H1 (cell line): ENCODE data around the gene ELOA.

ENCODE experiments used
- BACH1 ChIP-seq: IDR thresholded peaks from 2 replicates; pipeline ENCODE4 v1.6.1; 2012; ENCODE audit warnings: low read length, improper control_type of control experiment
- CHD1 ChIP-seq: IDR thresholded peaks from 2 replicates; pipeline ENCODE4 v1.6.1; 2012; ENCODE audit warnings: low read depth, low read length, improper control_type of control experiment
- EP300 ChIP-seq, 2 experiments: IDR thresholded peaks; 1 replicate in 1 of 2; 2 replicates in 1 of 2; pipeline ENCODE4 v1.6.1; 2011 to 2012; ENCODE audit warnings: low read depth in 2 of 2, low read length in 2 of 2, mild to moderate bottlenecking in 2 of 2, borderline replicate concordance in 1 of 2, inconsistent platforms in 1 of 2, moderate library complexity in 1 of 2
- EZH2 ChIP-seq: fragments of 200-600 bp; sonication (generic); IDR thresholded peaks from 2 replicates; pipeline ENCODE4 v1.7.1; 2012; ENCODE audit warnings: low read depth, mild to moderate bottlenecking, moderate library complexity, low read length, inconsistent platforms; ENCODE audit not compliant: severe bottlenecking
- HDAC2 ChIP-seq, 2 experiments: fragments of 300-600 bp in 1 of 2; sonication (generic) in 1 of 2; IDR thresholded peaks; 2 replicates each; pipeline ENCODE4 v1.6.1; 2011 to 2012; ENCODE audit warnings: low read depth in 2 of 2, low read length in 2 of 2, mild to moderate bottlenecking in 2 of 2, moderate library complexity in 2 of 2, borderline replicate concordance in 1 of 2, inconsistent platforms in 1 of 2
- POLR2A ChIP-seq, 2 experiments: IDR thresholded peaks; 1 replicate in 1 of 2; 2 replicates in 1 of 2; pipeline ENCODE4 v1.6.1; 2011; ENCODE audit warnings: low read depth in 2 of 2, low read length in 2 of 2, mild to moderate bottlenecking in 2 of 2; ENCODE audit errors: control extremely low read depth in 1 of 2
- POLR2AphosphoS5 ChIP-seq: IDR thresholded peaks from 2 replicates; pipeline ENCODE4 v1.6.1; 2011; ENCODE audit warnings: low read depth, low read length
- RAD21 ChIP-seq, 2 experiments: IDR thresholded peaks in 1 of 2; conservative IDR thresholded peaks in 1 of 2; 2 replicates each; pipeline ENCODE4 v1.6.1; 2011; ENCODE audit warnings: low read depth in 2 of 2, low read length in 2 of 2, improper control_type of control experiment in 1 of 2, inconsistent platforms in 1 of 2, mild to moderate bottlenecking in 1 of 2, moderate library complexity in 1 of 2
- SUZ12 ChIP-seq: fragments of 200-600 bp; sonication (generic); IDR thresholded peaks from 2 replicates; pipeline ENCODE4 v1.6.1; 2012; ENCODE audit warnings: mild to moderate bottlenecking, inconsistent platforms, low read length, moderate library complexity, mixed read lengths
- TCF12 ChIP-seq: IDR thresholded peaks from 2 replicates; pipeline ENCODE4 v1.6.1; 2011; ENCODE audit warnings: low read depth, mild to moderate bottlenecking, low read length
- TF ChIP-seq, protein P1 (sequence below), 3 experiments: IDR thresholded peaks; 1 replicate in 2 of 3; 2 replicates in 1 of 3; pipeline versions ENCODE4 v1.5.1 to v1.6.1; 2011; ENCODE audit warnings: low read length in 3 of 3, mild to moderate bottlenecking in 3 of 3, inconsistent platforms in 2 of 3, low read depth in 1 of 3, moderate library complexity in 1 of 3; ENCODE audit not compliant: insufficient read depth in 1 of 3; ENCODE audit errors: control extremely low read depth in 1 of 3
- TF ChIP-seq, protein P2 (sequence below): IDR thresholded peaks from 2 replicates; pipeline ENCODE4 v1.6.1; 2012; ENCODE audit warnings: inconsistent platforms
- TF ChIP-seq, protein P3 (sequence below): IDR thresholded peaks from 2 replicates; pipeline ENCODE4 v1.6.1; 2012; ENCODE audit warnings: inconsistent platforms

DNA sequence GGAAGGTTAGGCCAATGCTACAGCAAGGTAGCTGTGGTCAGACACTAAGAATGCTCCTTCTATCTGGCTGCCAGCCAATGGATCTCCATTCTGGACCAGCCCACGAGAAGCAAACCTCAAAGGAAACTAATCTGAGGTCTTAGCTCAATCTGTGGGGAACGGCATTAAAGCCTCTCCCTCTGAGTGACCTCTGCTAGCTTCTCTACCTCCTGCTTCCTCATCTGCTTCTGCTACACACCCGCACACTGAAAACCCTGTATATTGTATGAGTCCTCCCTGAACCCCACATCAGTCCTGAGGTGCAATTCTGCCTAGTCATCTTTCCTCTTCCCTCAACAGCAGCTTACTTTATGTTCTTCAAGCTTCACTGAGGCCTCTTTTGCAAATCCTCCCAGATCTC, 64.2 kb downstream of the ELOA start:
- TF ChIP-seq RAD21 (IDR thresholded peaks at IDR 0.05 in 1 of 2, conservative IDR thresholded peaks at IDR 0.05 in 1 of 2; ENCODE audit: low read depth in 2 of 2, low read length in 2 of 2): no peak
- TF ChIP-seq HDAC2 (IDR thresholded peaks at IDR 0.05; ENCODE audit: borderline replicate concordance in 1 of 2, low read depth in 2 of 2, low read length in 2 of 2): no peak
- TF ChIP-seq, protein P1, sequence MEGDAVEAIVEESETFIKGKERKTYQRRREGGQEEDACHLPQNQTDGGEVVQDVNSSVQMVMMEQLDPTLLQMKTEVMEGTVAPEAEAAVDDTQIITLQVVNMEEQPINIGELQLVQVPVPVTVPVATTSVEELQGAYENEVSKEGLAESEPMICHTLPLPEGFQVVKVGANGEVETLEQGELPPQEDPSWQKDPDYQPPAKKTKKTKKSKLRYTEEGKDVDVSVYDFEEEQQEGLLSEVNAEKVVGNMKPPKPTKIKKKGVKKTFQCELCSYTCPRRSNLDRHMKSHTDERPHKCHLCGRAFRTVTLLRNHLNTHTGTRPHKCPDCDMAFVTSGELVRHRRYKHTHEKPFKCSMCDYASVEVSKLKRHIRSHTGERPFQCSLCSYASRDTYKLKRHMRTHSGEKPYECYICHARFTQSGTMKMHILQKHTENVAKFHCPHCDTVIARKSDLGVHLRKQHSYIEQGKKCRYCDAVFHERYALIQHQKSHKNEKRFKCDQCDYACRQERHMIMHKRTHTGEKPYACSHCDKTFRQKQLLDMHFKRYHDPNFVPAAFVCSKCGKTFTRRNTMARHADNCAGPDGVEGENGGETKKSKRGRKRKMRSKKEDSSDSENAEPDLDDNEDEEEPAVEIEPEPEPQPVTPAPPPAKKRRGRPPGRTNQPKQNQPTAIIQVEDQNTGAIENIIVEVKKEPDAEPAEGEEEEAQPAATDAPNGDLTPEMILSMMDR (IDR thresholded peaks at IDR 0.05; ENCODE audit: control extremely low read depth in 1 of 3, insufficient read depth in 1 of 3, low read depth in 1 of 3, low read length in 3 of 3): no peak
- no peak for TF ChIP-seq EP300 (IDR thresholded peaks at IDR 0.05; ENCODE audit: borderline replicate concordance in 1 of 2, low read depth in 2 of 2, low read length in 2 of 2)
- TF ChIP-seq SUZ12: no peak
- TF ChIP-seq TCF12: no peak
- TF ChIP-seq POLR2A (IDR thresholded peaks at IDR 0.05; ENCODE audit: control extremely low read depth in 1 of 2, low read depth in 2 of 2, low read length in 2 of 2): no peak
- TF ChIP-seq, protein P2, sequence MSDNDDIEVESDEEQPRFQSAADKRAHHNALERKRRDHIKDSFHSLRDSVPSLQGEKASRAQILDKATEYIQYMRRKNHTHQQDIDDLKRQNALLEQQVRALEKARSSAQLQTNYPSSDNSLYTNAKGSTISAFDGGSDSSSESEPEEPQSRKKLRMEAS: no peak
- TF ChIP-seq EZH2: no peak
- no peak for TF ChIP-seq CHD1
- TF ChIP-seq, protein P3, sequence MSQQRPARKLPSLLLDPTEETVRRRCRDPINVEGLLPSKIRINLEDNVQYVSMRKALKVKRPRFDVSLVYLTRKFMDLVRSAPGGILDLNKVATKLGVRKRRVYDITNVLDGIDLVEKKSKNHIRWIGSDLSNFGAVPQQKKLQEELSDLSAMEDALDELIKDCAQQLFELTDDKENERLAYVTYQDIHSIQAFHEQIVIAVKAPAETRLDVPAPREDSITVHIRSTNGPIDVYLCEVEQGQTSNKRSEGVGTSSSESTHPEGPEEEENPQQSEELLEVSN: no peak
- TF ChIP-seq BACH1: no peak
- no peak for TF ChIP-seq POLR2AphosphoS5
